C1 segment of cervical spinal cord (tissue), 14 donors: ENCODE results near the gene KPTN.
A peak's percentile ranks its signal among the peaks of the same experiment; 100 is the strongest.

Experiments
- DNase-seq, 14 donors: peaks; one replicate each; lab custom pipeline; 2025; lab: John Stamatoyannopoulos, UW

Gene KPTN

GRCh38 chr19:47483800-47484690 lies at the start of gene KPTN:
Gene KPTN, minus strand, starts transcription at chr19:47484219. Its CDS starts 59 bp downstream, at chr19:47484160.
- peak; percentile 65 to 98 (median 94) for DNase-seq

- no peak for DNase-seq
Measured at GRCh38 chr19:47531640-47532387, 47.8 kb upstream of the KPTN start.

DNA sequence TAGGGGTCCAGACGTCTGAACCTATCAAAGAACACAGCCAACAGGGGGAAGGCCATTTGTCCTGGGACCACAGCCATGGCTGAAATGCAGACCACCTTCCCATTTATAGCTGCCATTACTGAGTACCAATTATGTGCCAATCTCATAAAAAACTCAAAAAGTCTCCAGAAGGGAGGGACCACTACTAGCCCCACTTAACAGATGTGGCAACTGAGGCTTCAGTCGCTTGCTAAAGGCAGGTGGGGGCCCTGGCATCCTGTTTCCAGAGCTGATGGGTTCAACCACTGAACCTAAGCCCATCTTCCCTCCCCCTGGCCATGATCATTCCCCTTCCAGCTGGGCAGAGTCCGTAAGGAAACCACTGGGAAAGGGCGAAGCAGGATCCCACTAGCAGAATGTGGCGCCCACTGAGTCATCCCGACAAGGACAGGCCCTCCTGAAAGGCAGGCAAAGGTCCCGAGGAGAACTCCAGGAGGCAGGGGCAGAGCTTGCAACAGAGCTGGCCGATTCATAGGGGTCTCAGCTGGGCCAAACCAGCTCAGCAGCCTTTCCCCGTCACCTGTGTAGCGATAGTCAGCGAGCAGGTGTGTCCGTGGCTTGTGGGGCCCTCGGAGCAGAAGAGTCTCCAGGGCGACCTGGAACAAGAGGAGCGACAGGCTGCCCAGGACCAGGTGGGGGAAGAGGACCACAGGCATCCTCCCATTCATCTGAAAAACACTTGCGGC lies 45.2 kb upstream of the KPTN start:
- no peak for DNase-seq

DNA sequence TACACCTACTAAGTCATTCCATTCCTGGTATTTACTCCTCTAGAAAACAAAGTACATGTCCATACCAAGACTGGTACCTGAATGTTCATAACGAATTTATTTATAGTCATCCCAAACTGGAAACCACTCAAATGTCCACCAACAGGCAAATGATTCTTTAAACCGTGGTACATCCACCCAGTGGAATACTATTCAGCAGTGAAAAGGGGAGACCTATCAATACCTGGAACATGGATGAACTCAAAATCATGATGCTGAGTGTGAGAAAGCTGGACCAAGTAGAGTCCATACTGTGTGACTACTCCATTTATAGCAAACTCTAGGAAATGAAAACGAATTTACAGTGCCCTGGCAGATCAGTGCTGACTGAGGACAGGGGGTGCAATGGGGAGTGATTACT lies 42.8 kb upstream of the KPTN start:
- DNase-seq = no peak

- no peak for DNase-seq
Measured at GRCh38 chr19:47523473-47523872, 39.5 kb upstream of the KPTN start.

- DNase-seq = no peak
Measured at GRCh38 chr19:47521473-47522180, 37.6 kb upstream of the KPTN start.

GRCh38 chr19:47520839-47521238 lies 36.8 kb upstream of the KPTN start:
- no peak for DNase-seq

- DNase-seq = no peak
Measured at GRCh38 chr19:47520343-47520806, 36.4 kb upstream of the KPTN start.

DNA sequence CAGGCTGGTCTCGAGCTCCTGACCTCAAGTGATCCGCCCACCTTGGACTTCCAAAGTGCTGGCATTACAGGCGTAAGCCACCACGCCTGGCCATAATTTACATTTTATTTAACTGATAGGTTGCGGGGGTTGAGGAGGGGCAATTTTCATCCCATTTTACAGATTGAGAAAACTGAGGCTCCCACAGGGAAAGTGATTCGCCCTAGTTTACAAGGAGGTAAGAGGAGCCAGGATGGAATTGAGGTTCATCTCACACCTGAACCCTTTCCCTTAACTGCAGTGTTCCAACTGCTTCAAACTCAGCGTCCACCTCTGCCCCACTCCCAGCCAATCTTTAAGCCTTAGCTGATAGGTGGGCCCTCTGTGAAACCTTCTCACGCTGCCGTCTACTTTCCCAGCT lies 34.8 kb upstream of the KPTN start:
- DNase-seq = no peak

DNA sequence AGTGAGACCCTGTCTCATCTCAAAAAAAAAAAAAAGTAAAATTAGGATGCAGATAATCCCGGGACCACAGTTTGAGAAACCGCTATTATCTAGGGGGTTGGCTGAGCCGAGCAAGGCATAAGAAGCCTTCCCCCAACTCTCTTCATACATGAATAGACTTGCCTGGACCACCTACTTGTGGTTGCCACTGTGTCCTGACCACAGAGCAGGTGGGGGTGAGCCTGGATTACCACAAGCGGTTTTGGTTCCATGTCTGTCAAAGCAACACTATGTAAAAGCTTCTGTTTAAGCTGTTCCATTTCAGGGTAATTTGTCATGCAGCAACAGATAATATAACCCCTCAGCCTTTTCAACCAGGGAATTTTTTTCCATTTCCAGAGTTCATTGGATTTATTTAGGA lies 34.1 kb upstream of the KPTN start:
- no peak for DNase-seq

DNA sequence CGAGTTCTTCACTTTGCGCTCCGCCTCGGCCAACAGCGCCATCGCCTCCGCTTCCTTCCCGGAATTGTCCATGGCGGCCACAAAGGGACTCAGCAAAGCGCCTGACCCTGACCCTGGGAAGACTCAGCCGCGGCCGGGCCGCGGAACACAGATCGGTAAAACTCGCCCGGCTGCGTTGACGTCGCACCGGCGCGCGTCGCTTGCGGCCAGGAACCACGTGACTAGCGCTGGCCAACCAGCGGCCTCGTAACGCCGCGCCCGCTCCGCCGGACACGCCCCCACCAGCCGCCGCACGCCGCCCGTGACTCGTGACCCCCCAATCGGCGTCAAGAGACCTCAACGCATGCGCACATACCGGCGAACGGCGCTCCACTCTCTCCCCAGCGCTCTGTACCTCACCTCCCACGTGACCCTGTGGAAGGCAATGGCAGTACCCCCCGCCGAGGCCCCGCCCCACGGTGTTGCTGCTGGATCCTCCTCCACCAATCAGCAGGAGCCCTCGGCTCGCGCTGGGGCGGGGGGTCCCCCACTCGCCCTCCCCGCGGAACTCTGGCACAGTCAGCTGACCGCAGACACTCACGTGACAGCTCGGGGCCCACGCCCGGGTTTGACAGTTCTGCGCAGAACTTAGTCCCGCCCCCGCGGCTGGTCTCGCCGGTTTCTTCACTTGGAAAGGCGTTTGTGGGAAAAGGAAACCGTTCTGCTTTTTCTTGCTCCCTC lies 31.0 kb upstream of the KPTN start, which contains the start of gene NAPA:
NAPA (minus strand) TSS at position 195 of the 720 bp plus-strand sequence; CDS start at position 72, 123 bp downstream.
- peak; percentile 99 to 100 (median 100) for DNase-seq

GRCh38 chr19:47514151-47514868 lies 30.3 kb upstream of the KPTN start:
- DNase-seq = peak in 2 of 14 donors; percentile 57 to 62

DNA sequence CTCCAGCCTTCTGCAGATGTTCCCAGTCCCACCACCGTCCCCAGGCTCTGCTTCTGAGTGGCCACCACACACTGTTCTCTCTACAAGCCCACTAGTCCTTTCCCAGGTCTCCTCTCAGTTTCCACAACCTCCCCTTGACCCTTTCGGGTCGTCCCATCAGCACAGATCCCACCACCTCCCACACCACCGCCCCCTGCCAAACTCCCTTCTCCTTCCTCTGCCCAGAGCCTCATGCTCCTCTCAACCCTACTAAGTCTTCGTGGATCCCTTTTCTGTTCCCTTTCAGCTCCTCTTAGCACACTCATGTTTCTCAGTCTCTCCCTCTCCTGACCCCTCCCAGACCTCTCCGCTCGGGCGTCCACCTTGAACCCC lies 28.9 kb upstream of the KPTN start:
- DNase-seq = no peak

DNA sequence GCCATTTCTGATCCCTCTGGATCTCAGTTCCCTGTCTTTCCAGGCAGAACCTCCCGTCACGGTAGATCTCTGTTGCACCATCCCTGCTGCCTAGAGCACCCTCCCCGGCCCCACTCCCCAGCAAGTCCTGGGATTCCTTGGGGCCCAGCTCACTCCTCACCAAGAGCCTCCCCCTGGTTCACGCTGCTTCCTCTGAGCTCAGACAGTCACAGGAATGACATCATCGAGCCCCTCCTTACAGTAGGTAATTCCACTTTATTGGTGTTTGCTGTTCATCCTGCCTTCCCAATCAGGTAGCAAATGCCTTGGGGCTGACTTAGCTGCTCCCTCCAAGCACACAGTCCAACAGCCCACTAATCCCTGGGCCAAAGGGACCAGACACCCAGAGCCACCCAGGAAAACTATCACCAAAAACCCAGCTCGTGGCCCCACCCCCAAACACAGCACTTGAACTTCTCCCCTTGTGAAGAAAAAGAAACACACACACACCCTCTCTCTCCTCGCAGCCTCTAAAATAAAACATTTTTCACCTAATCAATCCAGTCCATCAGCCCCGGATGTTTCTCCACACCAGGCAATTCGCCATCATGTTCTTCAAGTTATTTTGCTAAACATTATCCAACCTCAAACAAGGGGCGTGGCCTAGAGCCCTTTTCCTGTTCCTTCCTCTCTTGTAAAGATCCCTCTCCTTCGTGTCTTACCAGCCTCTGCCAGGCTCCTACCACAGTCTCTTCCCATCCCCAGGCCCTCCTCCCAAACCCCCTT lies 28.3 kb upstream of the KPTN start:
- DNase-seq = no peak

- peak in 1 of 14 donors; percentile 78 for DNase-seq
Measured at GRCh38 chr19:47511681-47512080, 27.7 kb upstream of the KPTN start.

DNA sequence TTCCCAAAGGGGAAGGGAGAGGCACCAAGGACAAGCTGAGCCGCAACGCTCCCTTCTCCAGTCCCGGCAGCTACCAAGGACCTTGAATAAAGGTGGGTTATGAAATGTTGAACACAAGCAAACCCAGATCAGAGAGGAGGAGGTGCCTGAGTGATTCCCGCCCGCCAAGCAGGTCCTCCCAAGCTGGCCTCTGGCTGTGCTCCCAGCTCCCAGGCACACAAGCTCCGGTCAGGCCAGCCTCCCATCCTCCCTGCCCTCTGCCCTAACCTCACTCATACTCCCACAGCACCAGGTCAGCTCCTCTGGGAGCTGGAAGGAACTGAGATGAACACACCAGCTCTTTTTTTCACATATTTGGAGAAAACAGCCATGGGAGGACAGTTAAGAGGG lies 27.1 kb upstream of the KPTN start:
- peak in 1 of 14 donors; percentile 77 for DNase-seq

DNA sequence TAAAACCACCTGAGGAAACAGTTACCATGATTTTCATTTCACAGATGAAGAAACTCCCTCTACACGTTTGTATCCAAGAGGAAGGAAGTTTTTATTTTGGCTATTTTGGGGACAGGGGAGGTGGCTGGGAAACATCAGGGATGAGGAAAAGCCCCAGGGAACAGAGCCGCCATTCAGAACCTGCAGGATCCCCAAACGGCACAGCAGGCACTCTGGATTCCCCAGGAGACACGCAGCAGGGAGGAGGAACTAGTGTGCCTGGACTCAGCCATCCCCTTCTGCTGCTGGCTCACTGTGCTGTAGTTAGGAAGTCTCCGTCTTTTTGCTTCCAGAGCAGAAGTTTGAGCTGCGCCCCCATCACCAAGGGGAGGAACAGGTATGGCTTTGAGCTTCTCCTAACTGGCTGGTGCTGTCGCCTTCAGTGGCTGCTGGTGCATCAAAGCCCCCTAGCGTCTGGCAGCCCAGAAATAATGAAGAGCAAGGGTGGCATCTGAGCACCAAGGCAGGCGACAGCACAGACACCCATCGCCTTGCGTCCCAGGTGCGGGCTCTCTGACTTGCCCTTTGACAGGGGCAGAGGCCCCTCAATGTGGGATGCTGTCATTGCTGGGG lies 26.6 kb upstream of the KPTN start:
- DNase-seq = peak in 1 of 14 donors; percentile 77

- peak in 7 of 14 donors; percentile 13 to 71 (median 29) for DNase-seq
Measured at GRCh38 chr19:47509973-47510372, 26.0 kb upstream of the KPTN start.
